NCI-H2029 (cell line): ENCODE measurements around the gene SBNO2.
A peak's percentile ranks its signal among the peaks of the same experiment; 100 is the strongest.
"Not testable (repeated sequence)": the region's sequence is repeated elsewhere in the genome, so short reads cannot be mapped to it uniquely, and the experiment has no call there.

Experiments
- DNase-seq: peaks from one replicate; lab custom pipeline; 2025; lab: John Stamatoyannopoulos, UW

Gene SBNO2

DNA sequence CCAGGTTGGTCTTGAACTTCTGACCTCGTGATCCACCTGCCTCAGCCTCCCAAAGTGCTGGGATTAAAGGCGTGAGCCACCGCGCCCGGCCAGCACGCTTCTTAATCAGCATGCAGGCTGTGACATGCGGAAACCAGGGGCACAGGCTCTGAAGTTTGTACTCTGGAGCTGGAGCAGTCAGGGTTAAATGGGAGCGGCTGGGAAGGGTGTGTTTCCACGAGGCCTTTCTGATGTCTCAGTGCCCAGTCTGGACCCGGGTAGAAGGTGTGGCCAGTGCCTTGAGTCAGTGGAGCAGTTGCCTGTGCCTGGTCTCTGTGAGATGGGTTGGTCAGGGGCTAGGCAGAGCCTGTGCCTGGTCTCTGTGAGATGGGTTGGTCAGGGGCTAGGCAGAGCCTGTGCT lies 34.8 kb upstream of the SBNO2 start:
- DNase-seq: not testable (repeated sequence)

DNA sequence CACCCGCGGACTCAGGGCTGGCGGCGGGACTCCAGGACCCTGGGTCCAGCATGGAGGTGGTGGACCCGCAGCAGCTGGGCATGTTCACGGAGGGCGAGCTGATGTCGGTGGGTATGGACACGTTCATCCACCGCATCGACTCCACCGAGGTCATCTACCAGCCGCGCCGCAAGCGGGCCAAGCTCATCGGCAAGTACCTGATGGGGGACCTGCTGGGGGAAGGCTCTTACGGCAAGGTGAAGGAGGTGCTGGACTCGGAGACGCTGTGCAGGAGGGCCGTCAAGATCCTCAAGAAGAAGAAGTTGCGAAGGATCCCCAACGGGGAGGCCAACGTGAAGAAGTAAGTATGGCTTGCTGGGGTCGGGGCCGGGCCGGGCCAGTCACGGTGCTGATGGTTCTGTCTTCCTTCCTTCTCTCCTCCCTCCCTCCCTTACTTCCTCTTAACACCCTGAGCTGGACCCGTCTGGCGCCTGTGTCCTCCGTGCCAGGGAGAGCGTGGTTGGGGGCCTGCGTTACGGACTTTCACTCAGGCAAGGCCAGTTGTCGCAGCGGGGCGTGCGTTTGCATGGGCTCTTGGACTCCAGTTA lies 32.9 kb upstream of the SBNO2 start:
- DNase-seq: peak; percentile 15

- no peak for DNase-seq
These were observed 32.2 kb upstream of the SBNO2 start for GRCh38 chr19:1206150-1206863.

GRCh38 chr19:1205114-1206099 lies 31.3 kb upstream of the SBNO2 start, which contains the start of gene STK11:
Gene STK11, plus strand, starts transcription at chr19:1205778. Its CDS starts 1,136 bp downstream, at chr19:1206914.
- peak; percentile 97 for DNase-seq

DNA sequence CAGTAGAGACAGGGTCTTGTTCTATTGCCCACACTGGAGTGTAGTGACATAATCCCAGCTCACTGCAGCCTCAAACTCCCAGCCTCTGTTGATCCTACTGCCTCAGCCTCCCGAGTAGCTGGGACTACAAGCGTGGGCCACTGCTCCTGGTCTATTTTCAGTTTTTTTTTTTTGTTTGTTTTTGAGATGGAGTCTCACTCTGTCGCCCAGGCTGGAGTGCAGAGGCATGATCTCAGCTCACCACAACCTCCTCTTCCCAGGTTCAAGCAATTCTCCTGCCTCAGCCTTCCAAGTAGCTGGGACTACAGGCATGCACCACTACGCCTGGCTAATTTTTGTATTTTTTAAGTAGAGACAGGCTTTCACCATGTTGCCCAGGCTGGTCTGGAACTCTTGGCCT lies 26.5 kb upstream of the SBNO2 start:
- not testable (repeated sequence) for DNase-seq

DNA sequence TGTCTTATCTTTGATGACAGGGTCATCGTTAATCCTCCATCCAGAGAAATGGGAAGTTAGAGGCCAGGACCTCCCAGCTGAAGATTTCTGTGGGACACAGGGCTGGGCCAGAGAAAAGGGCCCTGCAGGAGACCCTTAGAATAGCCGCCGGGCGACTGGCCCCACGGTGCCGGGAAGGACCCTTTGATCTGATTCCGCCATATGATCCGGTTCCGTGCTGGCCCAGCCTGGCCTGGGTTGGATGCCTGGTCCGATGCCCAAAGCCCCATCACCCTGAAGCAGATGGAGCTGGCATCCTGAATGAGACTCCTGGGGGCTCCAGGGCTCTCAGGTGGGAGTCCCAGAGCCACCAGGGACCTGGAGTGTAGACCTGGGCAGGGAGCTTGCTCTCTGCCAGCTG lies 25.5 kb upstream of the SBNO2 start:
- no peak for DNase-seq

GRCh38 chr19:1189419-1189818 lies 15.4 kb upstream of the SBNO2 start:
- no peak for DNase-seq

DNA sequence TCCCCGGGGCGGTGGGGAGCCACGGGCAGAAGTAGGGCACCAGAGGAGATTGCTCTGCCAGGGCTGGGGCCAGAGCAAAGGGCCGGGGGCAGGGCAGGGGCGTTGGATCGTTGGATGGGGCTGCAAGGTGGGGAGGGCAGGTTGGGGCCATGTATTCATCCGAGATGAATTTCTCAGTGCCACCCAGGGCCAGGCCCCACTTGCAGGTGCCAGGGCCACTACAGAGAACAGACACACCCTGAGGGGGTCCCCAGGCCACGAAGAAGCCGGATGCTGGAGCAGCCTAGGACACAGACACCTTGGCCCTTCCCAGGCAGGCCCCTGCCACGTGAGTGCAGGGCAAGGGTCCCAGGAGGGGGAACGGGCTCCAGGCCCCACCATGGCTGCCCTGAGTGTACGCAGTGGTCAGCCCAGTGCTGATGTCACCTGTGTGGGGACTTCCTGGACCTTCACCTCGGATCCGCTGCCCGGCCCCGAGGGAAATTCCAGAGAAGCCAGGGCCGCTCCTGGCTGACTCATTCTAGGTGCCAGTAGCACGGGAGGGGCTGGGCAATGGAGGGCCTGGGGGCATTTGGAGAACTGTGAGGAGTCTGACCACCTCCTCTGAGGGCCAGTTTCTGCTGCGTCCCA lies 9.6 kb upstream of the SBNO2 start:
- DNase-seq: no peak

DNA sequence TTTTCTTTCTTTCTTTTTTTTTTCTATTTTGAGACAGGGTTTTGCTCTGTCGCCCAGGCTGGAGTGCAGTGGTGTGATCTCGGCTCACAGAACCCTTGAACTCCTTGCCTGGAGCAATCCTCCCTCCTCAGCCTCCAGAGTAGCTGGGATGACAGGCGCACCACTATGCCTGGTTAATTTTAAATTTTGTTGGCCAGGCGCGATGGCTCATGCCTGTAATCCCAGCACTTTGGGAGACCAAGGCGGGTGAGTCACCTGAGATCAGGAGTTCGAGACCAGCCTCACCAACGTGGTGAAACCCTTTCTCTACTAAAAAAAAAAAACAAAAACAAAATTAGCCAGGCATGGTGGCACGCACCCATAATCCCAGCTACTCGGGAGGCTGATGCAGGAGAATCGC lies 8.7 kb upstream of the SBNO2 start:
- no peak for DNase-seq

DNA sequence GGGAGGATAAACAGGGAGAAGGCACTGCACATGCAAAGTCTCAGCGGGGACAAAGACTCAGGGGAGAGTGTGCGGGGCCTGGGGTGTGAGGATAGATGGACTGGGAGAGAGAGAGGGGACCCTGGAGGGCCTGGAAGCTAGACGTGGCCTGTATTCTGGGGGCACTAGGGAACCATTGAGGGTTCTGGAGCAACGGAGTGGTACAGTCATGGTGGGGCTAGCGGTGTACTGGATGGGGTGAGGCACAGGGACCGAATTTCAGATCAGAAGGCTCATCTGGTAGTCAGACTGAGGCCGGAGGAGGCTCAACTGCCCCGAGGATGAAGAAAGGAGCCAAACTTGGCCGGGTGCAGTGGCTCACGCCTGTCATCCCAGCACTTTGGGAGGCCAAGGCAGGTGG lies 8.0 kb upstream of the SBNO2 start:
- DNase-seq: no peak

- DNase-seq: no peak
These were observed 7.5 kb upstream of the SBNO2 start for GRCh38 chr19:1181606-1182005.

DNA sequence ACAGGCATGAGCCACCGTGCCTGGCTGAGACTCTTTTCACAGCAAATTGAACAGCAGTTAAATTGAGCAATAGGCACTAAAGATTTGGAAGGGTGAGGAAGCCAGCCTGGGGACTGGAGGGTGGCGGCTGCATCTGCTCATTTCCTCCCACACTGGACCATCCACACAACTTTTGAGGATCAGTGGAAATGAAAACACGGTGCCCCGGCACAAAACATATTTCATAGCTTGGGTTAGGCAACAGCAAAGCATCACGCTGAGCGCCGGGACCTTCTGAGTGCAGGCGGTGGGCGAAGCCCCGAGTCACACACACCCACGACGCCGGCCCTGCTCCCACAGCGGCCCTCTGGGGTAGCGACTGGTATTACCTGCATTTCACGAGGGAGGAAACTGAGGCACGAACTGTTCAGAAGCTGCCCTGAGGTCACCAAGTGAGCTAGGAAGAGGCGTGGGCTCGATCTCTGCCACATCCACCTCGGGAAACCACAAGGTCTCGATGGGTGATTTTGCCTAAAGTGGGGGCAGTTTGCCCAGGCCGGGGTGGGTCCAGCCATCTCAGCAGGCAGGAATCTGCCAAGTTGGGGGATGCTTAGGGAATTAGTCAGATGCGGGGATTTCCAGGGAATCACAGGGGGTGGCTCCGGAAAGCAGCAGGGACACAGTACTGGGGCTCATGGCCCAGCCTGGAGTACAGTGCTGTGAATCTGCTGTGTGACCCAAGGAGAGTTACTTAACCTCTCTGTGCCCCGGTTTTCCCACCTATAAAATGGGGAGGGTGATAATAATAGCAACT lies 3.5 kb upstream of the SBNO2 start:
- no peak for DNase-seq

GRCh38 chr19:1173159-1173844 lies 766 bp downstream of the SBNO2 start:
- DNase-seq: no peak

DNA sequence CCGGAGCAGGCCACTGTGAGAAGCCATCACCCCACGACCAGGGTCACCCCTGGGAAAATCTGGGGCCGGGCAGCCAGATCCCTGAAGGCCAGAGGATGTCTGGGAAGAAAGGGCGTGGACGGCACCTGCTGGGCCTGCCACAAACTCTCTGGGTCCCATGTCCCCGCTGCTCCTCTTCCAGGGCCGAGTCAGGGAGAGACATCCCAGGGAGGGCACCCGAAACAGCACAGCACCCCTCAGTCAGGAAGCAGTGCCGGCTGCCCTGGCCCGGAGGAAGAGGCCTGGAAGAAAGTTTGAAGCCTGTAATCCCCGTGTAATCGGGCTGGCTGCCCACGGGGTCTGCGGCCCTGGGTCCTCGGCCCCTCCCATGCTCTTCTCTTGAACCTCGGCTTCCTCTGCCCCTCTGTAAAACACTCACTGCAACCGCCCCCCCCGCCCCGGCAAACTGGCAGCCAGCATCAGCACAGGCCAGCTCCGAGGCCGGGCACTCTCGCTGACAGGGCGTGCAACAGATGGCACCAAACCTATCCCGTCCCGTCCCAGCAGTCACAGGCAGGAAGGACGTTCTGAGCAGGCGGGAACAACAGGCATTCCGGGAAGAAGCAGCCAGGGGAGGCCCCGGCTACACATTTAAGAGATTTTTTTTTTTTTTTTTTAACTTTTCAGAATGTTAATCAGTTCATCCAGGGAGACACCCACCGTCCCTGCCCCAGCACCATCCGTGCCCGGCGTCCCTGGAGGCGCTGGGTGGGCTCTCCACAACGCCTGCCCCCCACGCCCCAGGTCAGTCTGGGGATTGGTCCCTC lies 1.5 kb downstream of the SBNO2 start:
- no peak for DNase-seq

GRCh38 chr19:1171755-1172352 lies 2.2 kb downstream of the SBNO2 start:
- peak; percentile 14 for DNase-seq

- DNase-seq: no peak
These were observed 2.9 kb downstream of the SBNO2 start for GRCh38 chr19:1170938-1171754.

DNA sequence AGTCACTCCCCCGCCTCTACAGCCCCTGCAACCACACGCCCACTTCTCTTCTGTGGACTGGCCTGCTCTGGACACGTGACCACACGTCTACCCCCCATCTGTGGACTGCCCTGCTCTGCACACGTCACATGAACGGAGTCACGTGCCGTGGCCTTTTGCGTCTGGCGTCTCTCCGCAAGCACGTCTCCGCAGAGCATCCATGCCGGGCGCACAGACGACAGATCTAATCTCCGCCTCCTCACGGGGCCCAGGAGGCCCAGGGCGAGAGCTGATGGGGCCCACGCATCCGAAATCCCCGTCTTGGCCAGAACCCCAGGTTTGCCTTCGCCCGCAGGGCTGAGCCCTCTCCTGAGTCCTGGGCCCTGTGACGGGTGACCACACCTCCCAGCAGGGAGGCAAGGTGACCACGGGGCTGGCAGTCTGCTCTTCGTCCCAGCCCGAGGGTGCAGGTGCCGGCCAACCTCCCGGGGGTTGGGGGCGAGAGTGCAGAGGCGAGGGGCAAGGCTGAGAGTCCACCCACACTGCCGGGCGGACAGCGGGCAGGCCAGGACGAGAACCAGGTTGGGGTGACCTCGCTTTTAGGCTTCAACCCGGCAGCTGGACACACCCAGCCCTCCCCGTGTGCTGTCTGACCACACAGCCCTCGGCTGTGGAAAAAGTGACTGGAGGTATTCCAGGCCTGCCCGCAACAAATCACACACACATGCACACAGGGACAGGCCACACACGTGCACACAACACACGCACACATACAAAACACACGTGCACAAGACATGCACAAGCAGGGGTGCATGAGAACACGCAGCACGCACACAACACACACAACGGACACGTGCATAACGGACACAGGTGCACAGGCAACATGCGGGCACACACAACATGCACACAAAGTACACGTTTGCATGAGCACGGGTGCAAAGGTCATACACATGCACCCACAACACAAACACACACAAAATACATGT lies 3.9 kb downstream of the SBNO2 start:
- DNase-seq: no peak
